Endothelial cell (in vitro differentiated cells): ENCODE data around the gene DNMBP. TPM values are rescaled to one million over a fixed set of nuclear protein-coding genes. Genes with fewer than 3 reads are reported as not detected.

ENCODE experiments used
- DNase-seq: peaks from one replicate; pipeline ENCODE4 v3.0.0; 2021; ENCODE audit warnings: low spot score
- H3K27ac Mint-ChIP-seq: one replicate; pipeline ENCODE4 v1.8.0; 2021; ENCODE audit warnings: mixed read lengths, inconsistent platforms; ENCODE audit not compliant: unreplicated experiment
- H3K27me3 Mint-ChIP-seq: one replicate; pipeline ENCODE4 v1.8.0; 2021; ENCODE audit warnings: mild to moderate bottlenecking, moderate library complexity, mixed read lengths, inconsistent platforms; ENCODE audit not compliant: unreplicated experiment
- H3K36me3 Mint-ChIP-seq: one replicate; pipeline ENCODE4 v1.8.0; 2021; ENCODE audit warnings: mild to moderate bottlenecking, low read depth, mixed read lengths, inconsistent platforms; ENCODE audit not compliant: unreplicated experiment
- H3K4me1 Mint-ChIP-seq: one replicate; pipeline ENCODE4 v1.8.0; 2021; ENCODE audit warnings: mild to moderate bottlenecking, mixed read lengths, inconsistent platforms; ENCODE audit not compliant: unreplicated experiment
- H3K4me3 Mint-ChIP-seq: one replicate; pipeline ENCODE4 v1.8.0; 2021; ENCODE audit warnings: mild to moderate bottlenecking, mixed read lengths, inconsistent platforms; ENCODE audit not compliant: unreplicated experiment
- H3K9me3 Mint-ChIP-seq: one replicate; pipeline ENCODE4 v1.8.0; 2021; ENCODE audit warnings: mixed read lengths, inconsistent platforms; ENCODE audit not compliant: unreplicated experiment
- CTCF ChIP-seq: fragments of 200-600 bp; sonication (generic); IDR thresholded peaks from one replicate; pipeline ENCODE4 v1.5.0; 2021; ENCODE audit warnings: antibody characterized with exemption; ENCODE audit not compliant: unreplicated experiment
- total RNA-seq: library from RNA; stranded (reverse); fragmentation: NEBNext Ultra II Directional; extraction: Animal tissue kit (Norgen Biotek cat#: 25700); gene quantifications from one replicate; pipeline ENCODE4 v1.2.1, GENCODE V29; 2021; ENCODE audit not compliant: unreplicated experiment

Gene DNMBP
- total RNA-seq, 1 donor from 2014 or later = 21.8 TPM

- no peaks in the 10 kb centered on the region for H3K36me3 Mint-ChIP-seq
- H3K4me1 Mint-ChIP-seq = peaks cover 11% of the 10 kb centered on the region
- H3K4me3 Mint-ChIP-seq = no peak overlapping the region
- TF ChIP-seq CTCF = no peak
- H3K27ac Mint-ChIP-seq = no peak overlapping the region
- H3K27me3 Mint-ChIP-seq = no peaks in the 10 kb centered on the region
- no peak for DNase-seq
- no peaks in the 10 kb centered on the region for H3K9me3 Mint-ChIP-seq
Observed at GRCh38 chr10:99981581-99982199, 28.1 kb downstream of the DNMBP start.

- Mint-ChIP-seq H3K27ac (no peak overlapping the region), H3K36me3 (no peaks in the 10 kb centered on the region), H3K4me1 (peaks cover 9% of the 10 kb centered on the region), H3K4me3 (no peak overlapping the region), H3K9me3 (no peaks in the 10 kb centered on the region), H3K27me3 (no peaks in the 10 kb centered on the region)
- DNase-seq = no peak
- no peak for TF ChIP-seq CTCF
Observed at GRCh38 chr10:99979066-99979685, 30.6 kb downstream of the DNMBP start.

- no peak for DNase-seq
- H3K27me3 Mint-ChIP-seq = no peaks in the 10 kb centered on the region
- TF ChIP-seq CTCF = no peak
- no peak overlapping the region for H3K4me3 Mint-ChIP-seq
- H3K27ac Mint-ChIP-seq = no peak overlapping the region
- no peaks in the 10 kb centered on the region for H3K4me1 Mint-ChIP-seq
- H3K36me3 Mint-ChIP-seq = no peaks in the 10 kb centered on the region
- no peaks in the 10 kb centered on the region for H3K9me3 Mint-ChIP-seq
Observed at GRCh38 chr10:99977916-99978315, 31.8 kb downstream of the DNMBP start.

GRCh38 chr10:99976886-99977665, 32.7 kb downstream of the DNMBP start:
- Mint-ChIP-seq H3K4me3 (no peak overlapping the region), H3K27ac (no peak overlapping the region), H3K9me3 (no peaks in the 10 kb centered on the region), H3K4me1 (no peaks in the 10 kb centered on the region), H3K36me3 (no peaks in the 10 kb centered on the region), H3K27me3 (no peaks in the 10 kb centered on the region)
- DNase-seq = no peak
- TF ChIP-seq CTCF = no peak
